Stimulated activated CD4-positive, alpha-beta T cell treated with anti-CD3 and anti-CD28 coated beads, Interleukin-1b, Interleukin-23, amount 100 ng/mL, for 24 hours (primary cell): Measurements from ENCODE around the gene ADAM12.
"Not testable (repeated sequence)": the region's sequence is repeated elsewhere in the genome, so short reads cannot be mapped to it uniquely, and the experiment has no call there.

Experiments used
- DNase-seq, 4 experiments: peaks; one replicate each; pipeline ENCODE4 v3.0.0-alpha.2; 2020; ENCODE audit warnings: low read depth in 4 of 4, low spot score in 1 of 4

ADAM12 gene

DNA sequence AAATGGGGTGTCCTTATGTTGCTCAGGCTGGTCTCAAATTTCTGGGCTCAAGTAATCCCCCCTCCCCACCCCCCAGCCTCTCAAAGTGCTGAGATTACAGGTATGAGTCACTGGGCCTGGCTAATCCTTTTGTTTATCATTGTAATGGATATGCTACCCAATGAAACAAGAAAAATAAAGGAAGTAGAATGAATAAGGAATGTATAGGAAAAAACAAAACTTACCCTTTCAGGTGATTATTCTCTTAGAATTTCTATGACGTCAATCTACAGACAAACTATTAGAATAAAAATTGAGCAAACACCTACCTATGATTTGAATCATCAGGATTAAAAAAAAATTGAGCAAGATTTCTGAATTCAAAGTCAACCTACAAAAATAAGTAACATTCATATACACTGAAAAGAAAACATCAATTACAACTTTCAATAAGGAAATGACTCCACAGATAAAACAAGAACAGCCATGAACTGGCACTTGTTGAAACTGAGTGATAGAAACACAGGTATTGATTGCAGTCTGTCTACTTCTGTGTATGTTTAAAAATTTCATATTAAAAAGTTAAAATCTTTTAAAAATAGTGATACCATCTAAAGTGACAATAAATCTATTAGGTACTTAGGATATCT lies 12.2 kb downstream of the ADAM12 start:
- no peak for DNase-seq

DNA sequence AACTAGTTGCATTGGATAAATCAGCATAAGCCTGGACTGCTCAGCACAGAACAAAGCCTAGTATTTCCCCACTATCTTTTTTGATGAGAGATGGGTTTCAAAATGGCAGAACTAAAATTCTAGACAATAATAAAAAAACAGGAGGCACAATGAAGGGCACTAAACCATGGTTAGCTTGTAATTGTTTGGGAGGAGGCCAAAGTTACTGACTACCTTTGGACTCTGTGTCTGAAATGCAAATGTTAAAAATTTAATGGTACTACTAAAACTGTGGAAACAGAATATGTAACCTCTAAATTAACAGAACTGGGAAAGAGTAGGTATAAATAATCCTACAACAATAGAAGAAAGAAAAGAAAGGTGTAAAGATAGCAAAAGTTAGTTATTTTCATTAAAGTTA lies 13.0 kb downstream of the ADAM12 start:
- DNase-seq = no peak

GRCh38 chr10:126374435-126374834 lies 13.8 kb downstream of the ADAM12 start:
- DNase-seq = no peak

- no peak for DNase-seq
Observed at GRCh38 chr10:126373972-126374371, 14.3 kb downstream of the ADAM12 start.

DNA sequence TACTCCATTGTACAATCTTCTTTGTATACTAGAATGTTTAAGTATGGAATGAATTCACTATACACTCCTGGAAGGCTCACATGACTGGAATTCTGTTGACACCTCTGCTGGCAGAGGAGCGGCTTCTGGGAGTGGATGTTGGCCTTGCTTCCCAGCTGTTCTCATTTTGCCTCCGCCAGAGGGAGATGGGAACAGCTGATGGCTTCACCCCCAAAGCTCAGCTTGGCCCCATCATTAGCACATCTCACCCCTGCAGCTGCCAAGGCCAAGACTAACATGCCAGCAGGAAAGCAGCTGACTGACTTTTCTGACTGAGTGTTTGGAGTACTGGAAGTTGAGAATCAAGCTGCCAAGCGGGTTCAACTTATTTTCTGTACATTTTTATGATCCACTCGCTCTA lies 15.1 kb downstream of the ADAM12 start:
- no peak for DNase-seq

- no peak for DNase-seq
Observed at GRCh38 chr10:126372396-126372795, 15.9 kb downstream of the ADAM12 start.

- DNase-seq = no peak
Observed at GRCh38 chr10:126369125-126369710, 19.1 kb downstream of the ADAM12 start.

GRCh38 chr10:126357169-126357568 lies 31.1 kb downstream of the ADAM12 start:
- DNase-seq = no peak

DNA sequence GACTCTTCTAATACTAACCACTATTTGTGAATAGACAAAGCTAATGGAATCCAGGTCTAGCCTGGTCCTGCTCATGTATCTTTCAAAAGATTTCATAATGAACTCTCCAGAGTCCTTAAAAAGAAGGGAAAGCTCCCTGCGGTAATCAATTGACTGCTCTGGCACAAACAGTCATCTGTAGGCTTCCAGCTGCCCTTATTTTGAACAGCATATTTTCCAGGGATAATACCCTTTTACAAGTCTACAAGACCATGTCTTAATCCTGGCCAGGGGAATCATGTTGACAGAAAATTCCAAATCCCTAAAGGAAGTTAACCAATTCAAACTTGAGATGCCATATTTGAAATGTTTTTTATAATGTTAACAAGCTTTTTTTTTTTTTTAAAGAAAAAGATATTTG lies 34.6 kb downstream of the ADAM12 start:
- DNase-seq = no peak

- DNase-seq = no peak
Observed at GRCh38 chr10:126352453-126352852, 35.8 kb downstream of the ADAM12 start.

DNA sequence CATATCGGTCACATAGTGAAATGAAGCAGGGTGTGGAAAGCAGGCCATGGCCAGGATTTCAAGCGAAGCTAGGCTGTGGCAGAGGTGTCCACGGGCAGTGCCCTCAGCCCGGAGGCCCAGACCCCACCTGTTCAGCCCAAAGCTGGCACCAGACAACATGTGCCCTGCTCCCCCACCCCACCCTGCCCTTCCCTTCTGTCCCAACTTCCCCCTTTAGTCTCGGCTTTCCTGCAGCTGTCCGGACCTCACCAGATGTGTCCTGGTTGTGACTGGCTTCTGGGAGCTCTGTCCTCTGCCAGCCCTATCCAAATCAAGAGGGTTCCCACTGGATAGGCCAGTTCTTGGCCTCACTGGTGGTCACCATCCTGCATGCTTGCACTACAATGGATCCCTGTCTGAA lies 37.3 kb downstream of the ADAM12 start:
- no peak for DNase-seq

- DNase-seq = no peak
Observed at GRCh38 chr10:126350216-126350992, 37.9 kb downstream of the ADAM12 start.

- no peak for DNase-seq
Observed at GRCh38 chr10:126349676-126350075, 38.6 kb downstream of the ADAM12 start.

- DNase-seq = no peak
Observed at GRCh38 chr10:126349101-126349500, 39.2 kb downstream of the ADAM12 start.

DNA sequence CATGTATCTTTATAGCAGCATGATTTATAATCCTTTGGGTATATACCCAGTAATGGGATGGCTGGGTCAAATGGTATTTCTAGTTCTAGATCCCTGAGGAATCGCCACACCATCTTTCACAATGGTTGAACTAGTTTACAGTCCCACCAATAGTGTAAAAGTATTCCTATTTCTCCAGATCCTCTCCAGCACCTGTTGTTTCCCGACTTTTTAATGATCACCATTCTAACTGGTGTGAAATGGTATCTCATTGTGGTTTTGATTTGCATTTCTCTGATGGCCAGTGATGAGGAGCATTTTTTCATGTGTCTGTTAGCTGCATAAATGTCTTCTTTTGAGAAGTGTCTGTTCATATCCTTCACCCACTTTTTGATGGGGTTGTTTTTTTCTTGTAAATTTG lies 44.8 kb downstream of the ADAM12 start:
- not testable (repeated sequence) for DNase-seq

- DNase-seq = no peak
Observed at GRCh38 chr10:126342680-126343079, 45.6 kb downstream of the ADAM12 start.

DNA sequence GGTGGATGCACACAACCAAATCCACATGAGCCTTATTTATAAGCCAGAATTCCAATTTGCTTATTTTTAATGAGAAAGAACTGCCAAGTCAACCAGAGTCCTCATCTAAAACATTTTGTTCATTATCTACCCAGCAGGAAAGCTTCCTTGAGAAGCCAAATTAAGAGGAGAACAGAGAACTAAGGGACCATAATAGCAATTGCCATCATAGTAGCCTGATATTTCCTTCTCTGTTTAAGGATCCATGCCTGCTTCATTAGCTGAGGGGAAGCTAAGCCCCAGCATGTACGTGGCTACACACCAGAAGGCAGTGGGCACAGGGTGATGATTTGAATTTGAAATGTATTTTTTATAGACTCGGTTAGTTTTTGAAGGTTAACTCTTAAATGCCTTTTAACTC lies 46.8 kb downstream of the ADAM12 start:
- no peak for DNase-seq

- no peak for DNase-seq
Observed at GRCh38 chr10:126337251-126337810, 50.9 kb downstream of the ADAM12 start.

GRCh38 chr10:126336801-126337200 lies 51.5 kb downstream of the ADAM12 start:
- no peak for DNase-seq

- no peak for DNase-seq
Observed at GRCh38 chr10:126334272-126334671, 54.0 kb downstream of the ADAM12 start.

DNA sequence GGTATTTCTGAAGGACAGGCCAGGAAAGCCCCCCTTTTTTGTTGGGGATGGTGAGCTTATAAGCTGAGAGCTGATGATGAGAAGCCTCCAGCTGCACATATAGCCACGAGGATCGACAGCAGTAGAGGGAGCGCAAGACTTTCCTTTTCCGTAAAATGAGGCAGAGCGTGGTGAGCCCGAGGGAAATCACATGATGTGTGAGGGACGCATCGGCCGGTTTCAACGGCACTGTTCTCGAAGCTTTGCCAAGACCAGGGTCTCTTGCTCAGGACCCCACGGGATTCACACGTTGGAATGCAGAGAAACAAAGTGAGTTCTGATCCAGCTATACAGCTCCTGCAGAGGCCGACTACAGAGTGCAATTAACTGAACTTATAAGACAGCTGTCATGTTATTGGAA lies 55.7 kb downstream of the ADAM12 start:
- DNase-seq = no peak

DNA sequence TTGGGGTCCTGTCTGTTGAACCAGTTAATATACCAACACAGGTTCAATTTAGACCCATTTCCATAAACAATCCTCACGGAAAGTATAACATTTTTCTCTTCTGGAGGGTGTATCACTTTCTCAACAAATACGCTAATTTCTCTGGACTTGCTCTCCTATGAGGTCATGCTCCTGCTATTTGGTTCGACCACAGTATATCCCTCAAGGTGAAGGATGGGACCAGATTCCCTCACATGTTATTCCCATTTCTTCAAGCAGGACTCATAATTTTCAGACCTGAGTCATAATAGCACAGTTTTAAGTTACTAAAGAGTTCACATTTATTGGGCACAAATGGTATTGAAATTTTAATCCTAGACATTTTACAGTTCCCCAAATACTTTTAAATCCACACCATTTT lies 57.2 kb downstream of the ADAM12 start:
- DNase-seq = no peak
